K562 (cell line): Measurements from ENCODE around the gene DLG4. TPM values are rescaled to one million over a fixed set of nuclear protein-coding genes. Genes with fewer than 3 reads are reported as not detected.
A peak's percentile ranks its signal among the peaks of the same experiment; 100 is the strongest.

Source experiments
- CBFB ChIP-seq: sonication (generic); formaldehyde crosslinking; IDR thresholded peaks from 2 replicates; pipeline ENCODE4 v1.4.0; 2020; ENCODE audit warnings: mild to moderate bottlenecking, missing genetic modification reagents
- DACH1 ChIP-seq: fragments of 450-650 bp; IDR thresholded peaks from 2 replicates; pipeline ENCODE4 v1.6.1; 2018; ENCODE audit not compliant: partially characterized antibody
- DDX20 ChIP-seq: fragments of 450-650 bp; IDR thresholded peaks from 2 replicates; pipeline ENCODE4 v1.6.1; 2016; ENCODE audit warnings: missing genetic modification characterization, low read depth, mild to moderate bottlenecking, missing compliant biosample characterization, moderate library complexity
- DPF2 ChIP-seq: fragments of 450-650 bp; IDR thresholded peaks from 2 replicates; pipeline ENCODE4 v1.6.1; 2016
- ELF4 ChIP-seq: fragments of 450-650 bp; formaldehyde crosslinking; IDR thresholded peaks from 2 replicates; pipeline ENCODE4 v1.4.0; 2022; ENCODE audit warnings: missing genetic modification characterization
- ETV5 ChIP-seq: sonication (generic); formaldehyde crosslinking; IDR thresholded peaks from 2 replicates; pipeline ENCODE4 v1.4.0; 2020; ENCODE audit warnings: low read depth, mild to moderate bottlenecking, missing genetic modification reagents
- HNRNPH1 ChIP-seq: fragments of 200-400 bp; formaldehyde crosslinking; optimal IDR thresholded peaks from 2 replicates; pipeline ENCODE3; 2017; ENCODE audit warnings: low read depth, mild to moderate bottlenecking, low read length, moderate library complexity
- KLF13 ChIP-seq: fragments of 450-650 bp; IDR thresholded peaks from 2 replicates; pipeline ENCODE4 v1.6.1; 2016; ENCODE audit warnings: missing genetic modification characterization, low read depth, mild to moderate bottlenecking, missing compliant biosample characterization, moderate library complexity, borderline replicate concordance
- MYNN ChIP-seq, 2 experiments: sonication (generic); formaldehyde crosslinking in 1 of 2; IDR thresholded peaks; 2 replicates each; pipeline versions ENCODE4 v1.5.0 to v1.6.1; 2016 to 2020; ENCODE audit warnings: antibody characterized with exemption in 1 of 2, missing genetic modification reagents in 1 of 2
- NCOA4 ChIP-seq: fragments of 450-650 bp; IDR thresholded peaks from 2 replicates; pipeline ENCODE4 v1.6.1; 2018; ENCODE audit warnings: mild to moderate bottlenecking; ENCODE audit not compliant: partially characterized antibody
- NEUROD1 ChIP-seq: fragments of 150-350 bp; IDR thresholded peaks from 2 replicates; pipeline ENCODE4 v1.6.1; 2014; ENCODE audit warnings: borderline replicate concordance, low read length, low read depth; ENCODE audit not compliant: partially characterized antibody
- RFX1 ChIP-seq: fragments of 450-650 bp; IDR thresholded peaks from 2 replicates; pipeline ENCODE4 v1.6.1; 2016; ENCODE audit warnings: mild to moderate bottlenecking, moderate library complexity
- SIN3A ChIP-seq, 2 experiments: fragments of 150-350 bp in 1 of 2; IDR thresholded peaks; 2 replicates each; pipeline ENCODE4 v1.6.1; 2011 to 2016; ENCODE audit warnings: borderline replicate concordance in 2 of 2, low read depth in 2 of 2, low read length in 2 of 2, mild to moderate bottlenecking in 2 of 2, moderate library complexity in 2 of 2; ENCODE audit not compliant: control insufficient read depth in 1 of 2
- ZBTB1 ChIP-seq: sonication (generic); formaldehyde crosslinking; IDR thresholded peaks from 2 replicates; pipeline ENCODE4 v1.8.1; 2023; ENCODE audit warnings: missing genetic modification reagents, low read depth, mild to moderate bottlenecking, borderline replicate concordance
- ZNF121 ChIP-seq: sonication (generic); formaldehyde crosslinking; conservative IDR thresholded peaks from 2 replicates; pipeline ENCODE4 v1.8.0; 2022; ENCODE audit warnings: missing genetic modification reagents
- ZNF589 ChIP-seq: fragments of 200-800 bp; sonication (Bioruptor generic); IDR thresholded peaks from 2 replicates; pipeline ENCODE4 v1.6.1; 2016; ENCODE audit warnings: low read depth, missing genetic modification characterization, missing compliant biosample characterization
- polyA plus RNA-seq, 8 experiments: library from polyadenylated mRNA; depleted of rRNA in 4 of 8; stranded (reverse) in 5 of 8; unstranded in 3 of 8; fragments of >200 nt; fragmentation: Nextera tagmentation in 2 of 8; fragmentation: Illumina TruSeq in 1 of 8; extraction: Ambion mirVana in 2 of 8; extraction: Trizol in 1 of 8; gene quantifications; 2 replicates each; pipeline versions ENCODE4 v1.2.1 to v1.2.3, GENCODE V29; 2011 to 2014; ENCODE audit warnings: inconsistent platforms in 1 of 8, missing spikeins in 1 of 8
- total RNA-seq, 7 experiments: library from RNA; depleted of rRNA in 6 of 7; stranded (reverse); fragments of >200 nt in 6 of 7; fragmentation: Illumina TruSeq in 2 of 7; extraction: Trizol in 2 of 7; gene quantifications; 2 replicates each; pipeline versions ENCODE4 v1.2.1 to v1.2.3, GENCODE V29; 2011 to 2021; ENCODE audit warnings: low replicate concordance in 1 of 7
- TF ChIP-seq, protein P1 (sequence below): fragments of 250-450 bp; sonication (Bioruptor Pico); IDR thresholded peaks from 2 replicates; pipeline ENCODE4 v1.8.0; 2021; ENCODE audit warnings: mild to moderate bottlenecking, moderate library complexity
- TF ChIP-seq, protein P2 (sequence below), 2 experiments: fragments of 450-650 bp in 1 of 2; sonication (generic) in 1 of 2; formaldehyde crosslinking in 1 of 2; IDR thresholded peaks in 1 of 2; conservative IDR thresholded peaks in 1 of 2; 2 replicates each; pipeline versions ENCODE4 v1.6.1 to v1.8.1; 2016 to 2023; ENCODE audit warnings: mild to moderate bottlenecking in 2 of 2, moderate library complexity in 2 of 2, inconsistent platforms in 1 of 2, missing genetic modification reagents in 1 of 2
- TF ChIP-seq, protein P3 (sequence below): sonication (generic); formaldehyde crosslinking; IDR thresholded peaks from 2 replicates; pipeline ENCODE4 v1.8.0; 2022; ENCODE audit warnings: mild to moderate bottlenecking, missing genetic modification reagents
- TF ChIP-seq, protein P4 (sequence below): fragments of 450-650 bp; conservative IDR thresholded peaks from 2 replicates; pipeline ENCODE4 v1.6.1; 2016; ENCODE audit warnings: missing genetic modification characterization, low read depth, mild to moderate bottlenecking, missing compliant biosample characterization, moderate library complexity

The DLG4 gene
- total and polyA plus RNA-seq, 9 of the 15 experiments (the other 6 are each of a cell fraction or from before 2014, with no cell fraction given) = 0.03 to 12.0 (median 4.1) TPM

DNA sequence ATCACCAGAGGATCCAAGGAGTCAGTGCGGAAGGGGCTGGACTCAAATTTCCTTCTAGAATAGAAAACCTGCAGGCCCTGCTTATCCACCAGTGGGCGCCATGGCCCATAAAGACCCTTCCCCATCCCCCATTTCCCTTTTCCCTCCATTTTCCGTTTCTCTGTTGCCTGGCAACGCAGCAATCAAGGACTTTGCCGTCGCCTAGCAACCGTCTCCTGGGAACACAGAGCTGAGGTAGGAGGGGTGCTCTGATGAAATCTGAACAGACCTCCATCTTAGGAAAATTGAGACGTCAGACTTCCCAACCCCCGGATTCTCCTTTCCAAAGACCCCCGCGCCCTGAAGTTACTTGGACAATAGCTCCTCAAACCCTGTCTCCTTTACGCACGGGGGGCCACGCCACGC, 5.7 kb downstream of the DLG4 start (continued):
- TF ChIP-seq, protein P1, sequence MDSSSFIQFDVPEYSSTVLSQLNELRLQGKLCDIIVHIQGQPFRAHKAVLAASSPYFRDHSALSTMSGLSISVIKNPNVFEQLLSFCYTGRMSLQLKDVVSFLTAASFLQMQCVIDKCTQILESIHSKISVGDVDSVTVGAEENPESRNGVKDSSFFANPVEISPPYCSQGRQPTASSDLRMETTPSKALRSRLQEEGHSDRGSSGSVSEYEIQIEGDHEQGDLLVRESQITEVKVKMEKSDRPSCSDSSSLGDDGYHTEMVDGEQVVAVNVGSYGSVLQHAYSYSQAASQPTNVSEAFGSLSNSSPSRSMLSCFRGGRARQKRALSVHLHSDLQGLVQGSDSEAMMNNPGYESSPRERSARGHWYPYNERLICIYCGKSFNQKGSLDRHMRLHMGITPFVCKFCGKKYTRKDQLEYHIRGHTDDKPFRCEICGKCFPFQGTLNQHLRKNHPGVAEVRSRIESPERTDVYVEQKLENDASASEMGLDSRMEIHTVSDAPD (CRISPR knock-in tag) = no peak
- TF ChIP-seq, protein P2, sequence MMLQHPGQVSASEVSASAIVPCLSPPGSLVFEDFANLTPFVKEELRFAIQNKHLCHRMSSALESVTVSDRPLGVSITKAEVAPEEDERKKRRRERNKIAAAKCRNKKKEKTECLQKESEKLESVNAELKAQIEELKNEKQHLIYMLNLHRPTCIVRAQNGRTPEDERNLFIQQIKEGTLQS (IDR thresholded peaks at IDR 0.05) = peak; percentile 17; the same call in 1 of the 2 replicates
- TF ChIP-seq, protein P2 (CRISPR knock-in tag; conservative IDR thresholded peaks at IDR 0.05) = no peak
- peak; percentile 93 for TF ChIP-seq NEUROD1
- peak; percentile 99 for TF ChIP-seq MYNN (IDR thresholded peaks at IDR 0.05)
- peak; percentile 82; the same call in 1 of the 2 replicates for TF ChIP-seq MYNN (CRISPR knock-in tag; IDR thresholded peaks at IDR 0.05)
- peak; percentile 47; the same call in 1 of the 2 replicates for TF ChIP-seq ETV5 (CRISPR knock-in tag)
- TF ChIP-seq DACH1 = no peak
- no peak for TF ChIP-seq NCOA4
- peak; percentile 99 for TF ChIP-seq RFX1
- TF ChIP-seq, protein P3, sequence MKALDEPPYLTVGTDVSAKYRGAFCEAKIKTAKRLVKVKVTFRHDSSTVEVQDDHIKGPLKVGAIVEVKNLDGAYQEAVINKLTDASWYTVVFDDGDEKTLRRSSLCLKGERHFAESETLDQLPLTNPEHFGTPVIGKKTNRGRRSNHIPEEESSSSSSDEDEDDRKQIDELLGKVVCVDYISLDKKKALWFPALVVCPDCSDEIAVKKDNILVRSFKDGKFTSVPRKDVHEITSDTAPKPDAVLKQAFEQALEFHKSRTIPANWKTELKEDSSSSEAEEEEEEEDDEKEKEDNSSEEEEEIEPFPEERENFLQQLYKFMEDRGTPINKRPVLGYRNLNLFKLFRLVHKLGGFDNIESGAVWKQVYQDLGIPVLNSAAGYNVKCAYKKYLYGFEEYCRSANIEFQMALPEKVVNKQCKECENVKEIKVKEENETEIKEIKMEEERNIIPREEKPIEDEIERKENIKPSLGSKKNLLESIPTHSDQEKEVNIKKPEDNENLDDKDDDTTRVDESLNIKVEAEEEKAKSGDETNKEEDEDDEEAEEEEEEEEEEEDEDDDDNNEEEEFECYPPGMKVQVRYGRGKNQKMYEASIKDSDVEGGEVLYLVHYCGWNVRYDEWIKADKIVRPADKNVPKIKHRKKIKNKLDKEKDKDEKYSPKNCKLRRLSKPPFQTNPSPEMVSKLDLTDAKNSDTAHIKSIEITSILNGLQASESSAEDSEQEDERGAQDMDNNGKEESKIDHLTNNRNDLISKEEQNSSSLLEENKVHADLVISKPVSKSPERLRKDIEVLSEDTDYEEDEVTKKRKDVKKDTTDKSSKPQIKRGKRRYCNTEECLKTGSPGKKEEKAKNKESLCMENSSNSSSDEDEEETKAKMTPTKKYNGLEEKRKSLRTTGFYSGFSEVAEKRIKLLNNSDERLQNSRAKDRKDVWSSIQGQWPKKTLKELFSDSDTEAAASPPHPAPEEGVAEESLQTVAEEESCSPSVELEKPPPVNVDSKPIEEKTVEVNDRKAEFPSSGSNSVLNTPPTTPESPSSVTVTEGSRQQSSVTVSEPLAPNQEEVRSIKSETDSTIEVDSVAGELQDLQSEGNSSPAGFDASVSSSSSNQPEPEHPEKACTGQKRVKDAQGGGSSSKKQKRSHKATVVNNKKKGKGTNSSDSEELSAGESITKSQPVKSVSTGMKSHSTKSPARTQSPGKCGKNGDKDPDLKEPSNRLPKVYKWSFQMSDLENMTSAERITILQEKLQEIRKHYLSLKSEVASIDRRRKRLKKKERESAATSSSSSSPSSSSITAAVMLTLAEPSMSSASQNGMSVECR (CRISPR knock-in tag) = no peak; the same call in 1 of the 2 replicates
- no peak for TF ChIP-seq DPF2
- no peak for TF ChIP-seq SIN3A (IDR thresholded peaks at IDR 0.05; ENCODE audit: borderline replicate concordance in 2 of 2, control insufficient read depth in 1 of 2, low read depth in 2 of 2, low read length in 2 of 2)
- TF ChIP-seq, protein P4, sequence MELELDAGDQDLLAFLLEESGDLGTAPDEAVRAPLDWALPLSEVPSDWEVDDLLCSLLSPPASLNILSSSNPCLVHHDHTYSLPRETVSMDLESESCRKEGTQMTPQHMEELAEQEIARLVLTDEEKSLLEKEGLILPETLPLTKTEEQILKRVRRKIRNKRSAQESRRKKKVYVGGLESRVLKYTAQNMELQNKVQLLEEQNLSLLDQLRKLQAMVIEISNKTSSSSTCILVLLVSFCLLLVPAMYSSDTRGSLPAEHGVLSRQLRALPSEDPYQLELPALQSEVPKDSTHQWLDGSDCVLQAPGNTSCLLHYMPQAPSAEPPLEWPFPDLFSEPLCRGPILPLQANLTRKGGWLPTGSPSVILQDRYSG (tag) = no peak
- no peak for TF ChIP-seq ZNF121 (CRISPR knock-in tag)
- TF ChIP-seq HNRNPH1 = no peak
- no peak for TF ChIP-seq DDX20 (tag)
- no peak for TF ChIP-seq CBFB
- no peak for TF ChIP-seq ELF4 (CRISPR knock-in tag)
- no peak for TF ChIP-seq ZBTB1
- no peak for TF ChIP-seq ZNF589
- TF ChIP-seq KLF13 (tag) = no peak
